Prostate gland (tissue), 2 donors: ENCODE data around the gene DFFB. TPM values are rescaled to one million over a fixed set of nuclear protein-coding genes. Genes with fewer than 3 reads are reported as not detected.

ENCODE experiments used
- DNase-seq: peaks from one replicate; pipeline ENCODE4 v3.0.0-alpha.2; 2019; ENCODE audit warnings: low spot score
- H3K27ac ChIP-seq, 2 donors: fragments of 200-600 bp; sonication (generic); 2 replicates each; pipeline ENCODE4 v1.5.1; 2017 to 2019
- H3K27me3 ChIP-seq: fragments of 200-600 bp; sonication (generic); replicated peaks from 2 replicates; pipeline ENCODE4 v1.5.1; 2019; ENCODE audit not compliant: insufficient read depth
- H3K36me3 ChIP-seq, 2 donors: fragments of 200-600 bp; sonication (generic); 1 replicate in 1 of 2; 2 replicates in 1 of 2; pipeline versions ENCODE4 v1.5.1 to v1.8.1; 2017 to 2019
- H3K4me1 ChIP-seq: fragments of 200-600 bp; sonication (generic); replicated peaks from 2 replicates; pipeline ENCODE4 v1.5.1; 2019
- H3K4me3 ChIP-seq, 2 donors: fragments of 200-600 bp; sonication (generic); 2 replicates each; pipeline ENCODE4 v1.5.1; 2017 to 2019
- H3K9me3 ChIP-seq: fragments of 200-600 bp; sonication (generic); 2 replicates; pipeline ENCODE4 v1.5.1; 2017
- CTCF ChIP-seq, 4 experiments: fragments of 200-600 bp in 2 of 4; fragments of 450-650 bp in 2 of 4; sonication (generic) in 2 of 4; IDR thresholded peaks; 1 replicate in 3 of 4; 2 replicates in 1 of 4; pipeline ENCODE4 v1.5.1; 2016 to 2019; ENCODE audit warnings: antibody characterized with exemption in 4 of 4, mild to moderate bottlenecking in 2 of 4, moderate library complexity in 2 of 4
- POLR2A ChIP-seq: fragments of 450-650 bp; IDR thresholded peaks from one replicate; pipeline ENCODE4 v1.6.1; 2016; ENCODE audit warnings: antibody characterized with exemption, mild to moderate bottlenecking
- POLR2AphosphoS5 ChIP-seq: sonication (generic); formaldehyde crosslinking; IDR thresholded peaks from one replicate; pipeline ENCODE4 v1.6.1; 2017; ENCODE audit warnings: antibody characterized with exemption
- WGBS: methylation state at CpG from one replicate; pipeline ENCODE4 v1.1.5; 2018; 5-methylcytosine and 5-hydroxymethylcytosine counted together
- intact Hi-C: fragments of 100-400 bp; cut with DNase I; formaldehyde crosslinking; loops from one replicate; pipeline ENCODE4 v1.14.2; 2022
- total RNA-seq, 2 donors: library from RNA; depleted of rRNA; stranded (reverse); fragments of >200 nt; gene quantifications; one replicate each; pipeline ENCODE4 v1.1.0, GENCODE V29; 2016

DFFB gene
- total RNA-seq, 2 donors from 2014 or later: 5.3 to 20.5 TPM

GRCh38 chr1:3837685-3838084 lies 19.6 kb upstream of the DFFB start:
- no peak overlapping the region for H3K27ac ChIP-seq
- H3K4me1 ChIP-seq: no peaks in the 10 kb centered on the region
- DNase-seq: no peak
- H3K9me3 ChIP-seq: no peaks in the 10 kb centered on the region
- peaks cover 4 to 9% of the 10 kb centered on the region in 2 donors for H3K36me3 ChIP-seq
- intact Hi-C loops: no loop called here
- H3K4me3 ChIP-seq: no peak overlapping the region
- WGBS: 100% methylated on average over 1 of the region's 1 CpG
- no peaks in the 10 kb centered on the region for H3K27me3 ChIP-seq
- TF ChIP-seq POLR2A: no peak
- TF ChIP-seq CTCF (IDR thresholded peaks at IDR 0.05): no peak
- TF ChIP-seq POLR2AphosphoS5: no peak

GRCh38 chr1:3838788-3839187 lies 18.5 kb upstream of the DFFB start:
- Histone ChIP-seq H3K4me3 (no peak overlapping the region), H3K27me3 (no peaks in the 10 kb centered on the region), H3K9me3 (no peaks in the 10 kb centered on the region), H3K4me1 (no peaks in the 10 kb centered on the region), H3K27ac (no peak overlapping the region), H3K36me3 (peaks cover 4 to 9% of the 10 kb centered on the region in 2 donors)
- no peak for DNase-seq
- TF ChIP-seq POLR2AphosphoS5: no peak
- intact Hi-C loops: no loop called here
- 94% methylated on average over 11 of the region's 11 CpGs for WGBS

GRCh38 chr1:3841491-3841890 lies 15.8 kb upstream of the DFFB start:
- no peak overlapping the region for H3K4me3 ChIP-seq
- intact Hi-C loops: no loop called here
- no peaks in the 10 kb centered on the region for H3K4me1 ChIP-seq
- no peaks in the 10 kb centered on the region for H3K27me3 ChIP-seq
- H3K36me3 ChIP-seq: peaks cover 4 to 9% of the 10 kb centered on the region in 2 donors
- TF ChIP-seq POLR2AphosphoS5 (no peak), CTCF (IDR thresholded peaks at IDR 0.05) (no peak), POLR2A (no peak)
- H3K9me3 ChIP-seq: no peaks in the 10 kb centered on the region
- H3K27ac ChIP-seq: no peak overlapping the region
- DNase-seq: no peak
- 96% methylated on average over 7 of the region's 7 CpGs for WGBS

- H3K27me3 ChIP-seq: no peaks in the 10 kb centered on the region
- no peak for DNase-seq
- WGBS: 90% methylated on average over 9 of the region's 9 CpGs
- H3K27ac ChIP-seq: no peak overlapping the region
- intact Hi-C loops: no loop called here
- H3K36me3 ChIP-seq: peaks cover 0 to 8% of the 10 kb centered on the region in 2 donors
- H3K4me3 ChIP-seq: no peak overlapping the region
- TF ChIP-seq POLR2AphosphoS5 (no peak), POLR2A (no peak), CTCF (IDR thresholded peaks at IDR 0.05) (no peak)
- no peaks in the 10 kb centered on the region for H3K4me1 ChIP-seq
- no peaks in the 10 kb centered on the region for H3K9me3 ChIP-seq
These were observed 14.4 kb upstream of the DFFB start for GRCh38 chr1:3842912-3843311.

- WGBS: 94% methylated on average over 3 of the region's 3 CpGs
- DNase-seq: no peak
- Histone ChIP-seq H3K27ac (no peak overlapping the region), H3K9me3 (no peaks in the 10 kb centered on the region), H3K36me3 (peaks cover 0 to 5% of the 10 kb centered on the region in 2 donors), H3K27me3 (no peaks in the 10 kb centered on the region), H3K4me1 (no peaks in the 10 kb centered on the region), H3K4me3 (no peak overlapping the region)
- no peak for TF ChIP-seq POLR2A
- no peak for TF ChIP-seq CTCF (IDR thresholded peaks at IDR 0.05)
- no peak for TF ChIP-seq POLR2AphosphoS5
- intact Hi-C loops: no loop called here
These were observed 10.7 kb upstream of the DFFB start for GRCh38 chr1:3846541-3846940.
